HG03045 (cell line): Measurements from ENCODE around the gene ANXA1.
A peak's percentile ranks its signal among the peaks of the same experiment; 100 is the strongest.

ENCODE experiments used
- ATAC-seq: cut with Tn5 transposase; IDR thresholded peaks from one replicate; pipeline ENCODE4 v1.9.1; 2021; ENCODE audit warnings: mild to moderate bottlenecking, moderate library complexity; ENCODE audit not compliant: unreplicated experiment

Gene ANXA1

GRCh38 chr9:73151653-73152542, at the start of gene ANXA1:
ANXA1 (plus strand) TSS chr9:73151865; CDS start chr9:73158536, 6,671 bp downstream.
- ATAC-seq: no peak

GRCh38 chr9:73104342-73104741, 47.3 kb upstream of the ANXA1 start:
- no peak for ATAC-seq

GRCh38 chr9:73104921-73105320, 46.7 kb upstream of the ANXA1 start:
- ATAC-seq: no peak

GRCh38 chr9:73107489-73108069, 44.1 kb upstream of the ANXA1 start:
- peak; percentile 87 for ATAC-seq

GRCh38 chr9:73114058-73114457, 37.6 kb upstream of the ANXA1 start:
- ATAC-seq: no peak

GRCh38 chr9:73114958-73115357, 36.7 kb upstream of the ANXA1 start:
- no peak for ATAC-seq

- peak; percentile 50 for ATAC-seq
Observed at GRCh38 chr9:73116031-73116430, 35.6 kb upstream of the ANXA1 start.

GRCh38 chr9:73116880-73117279, 34.8 kb upstream of the ANXA1 start:
- no peak for ATAC-seq

GRCh38 chr9:73118286-73118685, 33.4 kb upstream of the ANXA1 start:
- no peak for ATAC-seq

GRCh38 chr9:73118898-73119554, 32.6 kb upstream of the ANXA1 start:
- no peak for ATAC-seq

- no peak for ATAC-seq
Observed at GRCh38 chr9:73121375-73121935, 30.2 kb upstream of the ANXA1 start.

- ATAC-seq: no peak
Observed at GRCh38 chr9:73125651-73126050, 26.0 kb upstream of the ANXA1 start.

- no peak for ATAC-seq
Observed at GRCh38 chr9:73129941-73130685, 21.6 kb upstream of the ANXA1 start.

- no peak for ATAC-seq
Observed at GRCh38 chr9:73131461-73131860, 20.2 kb upstream of the ANXA1 start.

- ATAC-seq: peak; percentile 93
Observed at GRCh38 chr9:73132034-73132776, 19.5 kb upstream of the ANXA1 start.

- no peak for ATAC-seq
Observed at GRCh38 chr9:73133022-73133651, 18.5 kb upstream of the ANXA1 start.

- peak; percentile 61 for ATAC-seq
Observed at GRCh38 chr9:73133921-73134407, 17.7 kb upstream of the ANXA1 start.

- ATAC-seq: no peak
Observed at GRCh38 chr9:73135394-73135793, 16.3 kb upstream of the ANXA1 start.

GRCh38 chr9:73137286-73137899, 14.3 kb upstream of the ANXA1 start:
- ATAC-seq: no peak
